DMS53 treated with DMSO at 0.1 percent for 48 hours (cell line): ENCODE data around the gene UCHL5.

Source experiments
- DNase-seq: peaks from one replicate; lab custom pipeline; 2025; ENCODE audit not compliant: unreplicated experiment; lab: John Stamatoyannopoulos, UW

The UCHL5 gene

GRCh38 chr1:192969091-192969490, 90.1 kb downstream of the UCHL5 start:
- no peak for DNase-seq

- no peak for DNase-seq
Observed at GRCh38 chr1:192968323-192968722, 90.8 kb downstream of the UCHL5 start.

GRCh38 chr1:192967901-192968300, 91.3 kb downstream of the UCHL5 start:
- DNase-seq, result no peak

GRCh38 chr1:192967211-192967877, 91.8 kb downstream of the UCHL5 start:
- no peak for DNase-seq

- no peak for DNase-seq
Observed at GRCh38 chr1:192966073-192966472, 93.1 kb downstream of the UCHL5 start.

- DNase-seq, result no peak
Observed at GRCh38 chr1:192962901-192963300, 96.3 kb downstream of the UCHL5 start.
